ENCODE data around the gene CUL3.

- TF ChIP-seq CTCF (IDR thresholded peaks at IDR 0.05), result no peak
- no peak for TF ChIP-seq POLR2A (IDR thresholded peaks at IDR 0.05)
Observed at GRCh38 chr2:224586127-224586695, 1.0 kb upstream of the CUL3 start.
